Calu3 (cell line): Measurements from ENCODE around the gene TSPAN11. TPM values are rescaled to one million over a fixed set of nuclear protein-coding genes. Genes with fewer than 3 reads are reported as not detected.

Experiments
- BruUV-seq: library from RNA; stranded (reverse); fragments of 400-500 nt; replicated peaks from 2 replicates; lab custom pipeline; 2021; lab: Mats Ljungman, UMichigan
- CTCF ChIA-PET: fragments of 300-600 bp; sonication (Branson Sonifier 250); formaldehyde crosslinking; loops from one replicate; lab custom pipeline; 2022; ENCODE audit warnings: antibody characterized with exemption; lab: Charles Lee
- DNase-seq: peaks from one replicate; pipeline ENCODE4 v3.0.0; 2022
- H3K27ac Mint-ChIP-seq: one replicate; pipeline ENCODE4 v1.8.0; 2022; ENCODE audit warnings: mixed read lengths; ENCODE audit not compliant: unreplicated experiment
- H3K27me3 Mint-ChIP-seq: one replicate; pipeline ENCODE4 v1.8.0; 2022; ENCODE audit warnings: mixed read lengths; ENCODE audit not compliant: unreplicated experiment
- H3K36me3 Mint-ChIP-seq: one replicate; pipeline ENCODE4 v1.8.0; 2022; ENCODE audit warnings: mild to moderate bottlenecking, moderate library complexity, mixed read lengths; ENCODE audit not compliant: insufficient read depth, unreplicated experiment
- H3K4me1 Mint-ChIP-seq: one replicate; pipeline ENCODE4 v1.8.0; 2022; ENCODE audit warnings: mild to moderate bottlenecking, low read depth, mixed read lengths; ENCODE audit not compliant: unreplicated experiment
- H3K4me3 Mint-ChIP-seq: one replicate; pipeline ENCODE4 v1.8.0; 2022; ENCODE audit warnings: mild to moderate bottlenecking, low read depth, moderate library complexity, mixed read lengths; ENCODE audit not compliant: unreplicated experiment
- H3K9me3 Mint-ChIP-seq: one replicate; pipeline ENCODE4 v1.8.0; 2022; ENCODE audit warnings: low read depth, mixed read lengths; ENCODE audit not compliant: unreplicated experiment
- intact Hi-C: fragments of 100-400 bp; cut with micrococcal nuclease; formaldehyde crosslinking; loops from one replicate; pipeline ENCODE4 v1.10.0; 2022; ENCODE audit not compliant: unreplicated experiment
- total RNA-seq: library from RNA; stranded (reverse); gene quantifications from 2 replicates; pipeline ENCODE4 v1.2.3, GENCODE V29; 2022
- TF ChIP-seq, protein P1 (sequence below): fragments of 200-600 bp; IDR thresholded peaks from one replicate; pipeline ENCODE4 v1.8.0; 2022; ENCODE audit warnings: antibody characterized with exemption; ENCODE audit not compliant: unreplicated experiment

TSPAN11 gene
- total RNA-seq, 1 experiment from 2014 or later, result not detected

DNA sequence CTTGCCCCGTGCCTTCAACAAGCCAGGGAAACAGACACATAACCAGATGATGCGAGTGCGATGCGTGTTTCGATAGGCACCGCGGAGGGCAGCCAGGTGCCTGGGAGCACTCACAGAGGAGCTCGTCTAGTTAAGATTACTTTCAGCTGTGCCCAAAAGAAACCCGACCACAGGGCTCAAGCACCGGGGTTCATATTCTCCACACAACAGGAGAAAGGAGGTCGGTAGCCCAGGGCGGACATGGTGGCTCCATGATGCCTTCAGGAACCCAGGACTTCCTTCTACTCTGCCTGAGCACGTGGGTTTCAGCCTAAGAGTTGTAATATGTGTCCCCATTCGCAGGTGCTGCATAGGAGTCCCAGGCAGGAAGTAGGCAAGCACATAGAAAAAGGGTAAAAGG is 93.4 kb downstream of the TSPAN11 start:
- Mint-ChIP-seq H3K27me3 (no peaks in the 10 kb centered on the region), H3K9me3 (no peaks in the 10 kb centered on the region), H3K4me1 (no peaks in the 10 kb centered on the region), H3K4me3 (no peak overlapping the region), H3K36me3 (no peaks in the 10 kb centered on the region), H3K27ac (no peak overlapping the region)
- no peak for DNase-seq
- TF ChIP-seq, protein P1, sequence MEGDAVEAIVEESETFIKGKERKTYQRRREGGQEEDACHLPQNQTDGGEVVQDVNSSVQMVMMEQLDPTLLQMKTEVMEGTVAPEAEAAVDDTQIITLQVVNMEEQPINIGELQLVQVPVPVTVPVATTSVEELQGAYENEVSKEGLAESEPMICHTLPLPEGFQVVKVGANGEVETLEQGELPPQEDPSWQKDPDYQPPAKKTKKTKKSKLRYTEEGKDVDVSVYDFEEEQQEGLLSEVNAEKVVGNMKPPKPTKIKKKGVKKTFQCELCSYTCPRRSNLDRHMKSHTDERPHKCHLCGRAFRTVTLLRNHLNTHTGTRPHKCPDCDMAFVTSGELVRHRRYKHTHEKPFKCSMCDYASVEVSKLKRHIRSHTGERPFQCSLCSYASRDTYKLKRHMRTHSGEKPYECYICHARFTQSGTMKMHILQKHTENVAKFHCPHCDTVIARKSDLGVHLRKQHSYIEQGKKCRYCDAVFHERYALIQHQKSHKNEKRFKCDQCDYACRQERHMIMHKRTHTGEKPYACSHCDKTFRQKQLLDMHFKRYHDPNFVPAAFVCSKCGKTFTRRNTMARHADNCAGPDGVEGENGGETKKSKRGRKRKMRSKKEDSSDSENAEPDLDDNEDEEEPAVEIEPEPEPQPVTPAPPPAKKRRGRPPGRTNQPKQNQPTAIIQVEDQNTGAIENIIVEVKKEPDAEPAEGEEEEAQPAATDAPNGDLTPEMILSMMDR, result no peak
- CTCF ChIA-PET, result no interaction called here
- no TSS peak for BruUV-seq
- intact Hi-C loops, result no loop called here

DNA sequence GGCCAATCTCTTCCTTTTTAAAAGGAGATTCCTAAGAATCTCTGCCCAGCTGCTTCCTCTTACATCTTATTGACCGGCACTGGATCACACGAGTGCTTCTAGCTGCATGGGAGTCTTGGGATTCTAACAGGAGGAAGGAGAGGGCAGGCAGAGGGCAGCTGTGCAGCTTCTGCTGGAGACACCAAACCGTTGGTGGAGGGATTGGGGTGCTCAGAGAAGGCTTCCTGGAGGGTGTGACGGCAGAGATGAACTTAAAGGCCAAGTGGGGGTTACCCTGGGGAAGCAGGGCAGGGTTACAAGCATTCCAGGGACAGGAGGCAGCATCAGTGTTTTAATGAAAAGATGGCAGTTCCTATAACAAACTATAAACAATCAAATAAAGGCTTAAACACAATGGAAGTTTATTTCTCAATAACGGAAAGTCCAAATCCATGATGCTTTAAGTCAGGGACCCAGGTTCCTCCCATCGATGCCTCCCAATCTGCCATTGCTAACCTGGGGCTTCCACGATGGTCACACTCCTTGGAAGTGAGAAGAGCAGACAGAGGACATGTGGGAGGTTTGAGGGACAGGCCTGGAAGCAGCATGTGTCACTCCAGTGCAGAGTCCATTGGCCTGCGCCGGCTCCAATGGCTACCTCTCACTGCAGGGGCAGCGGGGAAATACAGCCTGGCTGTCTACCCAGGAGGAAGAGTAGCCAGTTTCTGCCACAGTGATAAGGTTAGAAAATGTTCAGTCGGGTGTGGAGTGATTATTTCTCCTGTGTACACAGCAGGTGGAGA is 94.0 kb downstream of the TSPAN11 start:
- CTCF ChIA-PET, result interaction anchor here (0.7 kb wide), 1 partner anchor 466 kb away, joined by 3 read pairs; no protein-coding TSS in a partner anchor
- intact Hi-C loops, result no loop called here
- H3K4me1 Mint-ChIP-seq, result no peaks in the 10 kb centered on the region
- no peak overlapping the region for H3K27ac Mint-ChIP-seq
- no peaks in the 10 kb centered on the region for H3K36me3 Mint-ChIP-seq
- BruUV-seq, result no TSS peak
- TF ChIP-seq, protein P1, result no peak
- H3K9me3 Mint-ChIP-seq, result no peaks in the 10 kb centered on the region
- H3K4me3 Mint-ChIP-seq, result no peak overlapping the region
- no peak for DNase-seq
- H3K27me3 Mint-ChIP-seq, result no peaks in the 10 kb centered on the region

DNA sequence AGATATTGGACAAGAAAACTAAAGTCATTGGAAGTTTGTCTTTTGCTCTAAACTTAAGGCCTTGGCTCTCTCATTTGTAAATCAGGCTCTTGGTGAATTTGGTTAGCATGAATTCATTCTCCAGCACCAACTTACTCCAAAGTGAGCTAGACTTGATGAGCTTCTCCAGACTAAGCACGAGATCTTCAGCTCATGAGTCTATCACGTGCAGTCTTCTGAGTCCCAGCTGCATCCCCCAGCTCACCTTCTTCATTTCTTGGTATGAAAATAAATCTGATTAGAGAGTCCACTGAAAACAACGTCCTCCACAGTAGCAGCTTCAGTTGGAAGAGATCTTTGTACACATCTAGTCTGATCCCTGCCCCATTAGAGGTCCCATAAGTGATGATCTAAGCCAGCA is 94.6 kb downstream of the TSPAN11 start:
- no peaks in the 10 kb centered on the region for H3K4me1 Mint-ChIP-seq
- CTCF ChIA-PET, result interaction anchor here (0.7 kb wide), 1 partner anchor 466 kb away, joined by 3 read pairs; no protein-coding TSS in a partner anchor
- intact Hi-C loops, result no loop called here
- no peaks in the 10 kb centered on the region for H3K27me3 Mint-ChIP-seq
- H3K27ac Mint-ChIP-seq, result no peak overlapping the region
- H3K4me3 Mint-ChIP-seq, result no peak overlapping the region
- no TSS peak for BruUV-seq
- TF ChIP-seq, protein P1, result no peak
- DNase-seq, result no peak
- H3K9me3 Mint-ChIP-seq, result no peaks in the 10 kb centered on the region
- H3K36me3 Mint-ChIP-seq, result no peaks in the 10 kb centered on the region

DNA sequence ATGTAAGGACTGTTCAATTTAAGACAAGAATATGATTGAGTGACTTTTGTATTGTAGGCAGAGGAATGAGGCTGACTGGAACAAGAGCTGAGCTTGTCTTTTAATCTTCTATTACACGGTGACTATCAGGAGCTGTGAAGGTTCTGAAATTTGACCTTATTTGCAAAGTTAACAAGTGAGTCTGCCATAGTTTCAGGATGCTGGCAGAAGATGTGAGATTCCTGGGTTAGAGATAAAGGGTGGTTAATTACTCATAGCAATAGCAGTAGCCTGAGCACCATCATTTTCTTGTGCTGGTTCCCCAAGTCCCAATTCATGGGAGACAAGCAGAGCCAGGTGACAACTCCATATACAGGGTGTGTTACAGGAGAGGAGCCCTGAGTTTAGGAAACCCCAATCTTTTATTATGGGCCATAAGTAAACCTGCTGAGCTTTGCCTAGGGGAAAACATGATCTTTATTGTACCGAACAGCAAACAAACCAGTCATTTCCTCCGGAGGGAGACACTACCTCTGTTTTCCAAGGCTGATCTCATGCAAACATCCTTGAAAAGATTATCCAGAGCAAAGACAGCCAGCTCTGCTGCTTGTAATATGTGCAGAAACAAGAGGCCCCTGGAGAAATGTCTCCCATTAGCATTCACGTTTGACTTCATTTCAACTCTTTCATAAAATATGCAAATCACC is 95.4 kb downstream of the TSPAN11 start:
- TF ChIP-seq, protein P1, result no peak
- CTCF ChIA-PET, result no interaction called here
- intact Hi-C loops, result no loop called here
- BruUV-seq, result no TSS peak
- H3K4me1 Mint-ChIP-seq, result no peaks in the 10 kb centered on the region
- no peak for DNase-seq
- H3K27me3 Mint-ChIP-seq, result no peaks in the 10 kb centered on the region
- H3K4me3 Mint-ChIP-seq, result no peak overlapping the region
- H3K9me3 Mint-ChIP-seq, result no peaks in the 10 kb centered on the region
- no peaks in the 10 kb centered on the region for H3K36me3 Mint-ChIP-seq
- H3K27ac Mint-ChIP-seq, result no peak overlapping the region
